Measurements from ENCODE around the gene BCAS1.

Gene BCAS1

GRCh38 chr20:54076259-54076658 lies 5.9 kb upstream of the BCAS1 start:
- TF ChIP-seq GATA2 (IDR thresholded peaks at IDR 0.05; ENCODE audit: low read depth, low read length) (no peak), GATA3 (IDR thresholded peaks at IDR 0.05; ENCODE audit: low read depth, low read length) (no peak)

DNA sequence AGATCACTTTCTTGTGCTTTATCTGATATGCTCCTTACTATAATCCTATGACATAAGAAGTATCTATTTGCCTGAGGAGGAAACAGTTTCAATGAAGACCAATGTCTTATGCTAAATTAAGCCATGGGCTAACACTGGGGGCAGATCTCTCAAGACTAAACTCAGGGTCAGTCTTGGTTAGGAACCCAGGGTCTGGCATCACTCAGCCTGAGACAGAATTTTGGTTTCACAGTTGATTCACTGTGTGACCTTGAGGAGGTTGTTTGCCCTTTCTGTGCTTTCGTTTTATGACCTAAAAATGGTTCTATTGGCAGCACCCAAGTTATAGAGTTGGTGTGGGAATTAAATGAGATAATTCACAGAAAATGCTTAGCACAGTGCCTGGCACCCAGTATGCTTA lies 4.9 kb upstream of the BCAS1 start:
- no peak for TF ChIP-seq GATA2 (IDR thresholded peaks at IDR 0.05; ENCODE audit: low read depth, low read length)
- no peak for TF ChIP-seq GATA3 (IDR thresholded peaks at IDR 0.05; ENCODE audit: low read depth, low read length)

- TF ChIP-seq GATA3 (IDR thresholded peaks at IDR 0.05; ENCODE audit: low read depth, low read length) (no peak), GATA2 (IDR thresholded peaks at IDR 0.05; ENCODE audit: low read depth, low read length) (no peak)
Observed at GRCh38 chr20:54074511-54074910, 4.1 kb upstream of the BCAS1 start.

DNA sequence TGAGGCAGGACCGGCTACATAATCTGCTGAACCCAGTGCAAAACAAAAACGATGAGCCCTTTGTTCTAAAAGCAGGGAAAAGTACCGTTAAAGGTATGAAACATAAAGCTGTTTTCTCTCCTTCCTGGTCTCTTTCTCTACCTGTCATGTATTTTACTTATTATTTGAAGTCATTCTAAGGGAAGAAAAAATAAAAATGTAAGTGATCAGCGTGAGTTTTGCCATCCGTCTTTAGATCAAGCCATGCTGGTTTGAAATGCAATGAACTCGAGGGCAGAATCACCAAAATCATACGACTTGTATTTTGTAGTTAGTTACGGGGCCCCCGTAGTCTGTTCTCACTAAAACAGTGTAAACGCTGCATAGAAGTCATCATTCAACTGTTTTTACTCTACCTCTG lies 2.9 kb upstream of the BCAS1 start:
- TF ChIP-seq GATA3 (IDR thresholded peaks at IDR 0.05; ENCODE audit: low read depth, low read length) = no peak
- TF ChIP-seq GATA2 (IDR thresholded peaks at IDR 0.05; ENCODE audit: low read depth, low read length) = no peak

- TF ChIP-seq GATA3 (IDR thresholded peaks at IDR 0.05; ENCODE audit: low read depth, low read length) (no peak), GATA2 (IDR thresholded peaks at IDR 0.05; ENCODE audit: low read depth, low read length) (no peak)
Observed at GRCh38 chr20:54069501-54069971, 858 bp downstream of the BCAS1 start.

GRCh38 chr20:54068966-54069365 lies 1.4 kb downstream of the BCAS1 start:
- TF ChIP-seq GATA3 (IDR thresholded peaks at IDR 0.05; ENCODE audit: low read depth, low read length) = no peak
- TF ChIP-seq GATA2 (IDR thresholded peaks at IDR 0.05; ENCODE audit: low read depth, low read length) = no peak

GRCh38 chr20:54068495-54068894 lies 1.9 kb downstream of the BCAS1 start:
- TF ChIP-seq GATA2 (IDR thresholded peaks at IDR 0.05; ENCODE audit: low read depth, low read length) (no peak), GATA3 (IDR thresholded peaks at IDR 0.05; ENCODE audit: low read depth, low read length) (no peak)

DNA sequence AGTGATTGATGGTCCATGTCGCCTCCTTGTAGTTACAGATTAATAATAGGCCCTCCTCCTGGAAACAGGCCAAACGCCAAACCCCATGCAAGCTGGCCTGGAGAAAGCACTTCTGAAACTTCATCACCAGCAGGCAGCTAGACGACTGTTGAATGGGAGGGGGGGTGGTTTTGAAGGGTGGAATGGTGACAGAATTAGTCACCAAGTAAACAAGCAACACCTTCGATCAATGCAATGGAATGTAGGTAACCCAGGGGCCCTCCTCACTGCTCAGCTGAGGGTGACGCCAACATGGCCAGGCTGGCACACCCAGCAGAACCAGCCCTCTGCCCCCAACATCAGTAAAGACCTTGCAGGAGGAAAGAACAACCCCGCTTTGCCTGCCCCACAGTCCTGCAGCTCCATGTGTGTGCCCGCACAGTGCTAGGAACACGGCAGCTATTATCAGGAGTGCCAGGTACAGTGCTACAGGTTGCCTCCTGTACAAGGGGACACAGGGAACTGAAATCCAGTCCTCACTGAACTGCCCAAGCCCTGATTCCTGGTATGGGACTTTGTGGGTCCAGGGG lies 2.7 kb downstream of the BCAS1 start:
- TF ChIP-seq GATA3 (IDR thresholded peaks at IDR 0.05; ENCODE audit: low read depth, low read length) = no peak
- TF ChIP-seq GATA2 (IDR thresholded peaks at IDR 0.05; ENCODE audit: low read depth, low read length) = no peak

- TF ChIP-seq GATA2 (IDR thresholded peaks at IDR 0.05; ENCODE audit: low read depth, low read length) = no peak
- TF ChIP-seq GATA3 (IDR thresholded peaks at IDR 0.05; ENCODE audit: low read depth, low read length) = no peak
Observed at GRCh38 chr20:54065601-54066038, 4.8 kb downstream of the BCAS1 start.

- TF ChIP-seq GATA3 (IDR thresholded peaks at IDR 0.05; ENCODE audit: low read depth, low read length) = no peak
- no peak for TF ChIP-seq GATA2 (IDR thresholded peaks at IDR 0.05; ENCODE audit: low read depth, low read length)
Observed at GRCh38 chr20:54064939-54065338, 5.5 kb downstream of the BCAS1 start.

- no peak for TF ChIP-seq GATA2 (IDR thresholded peaks at IDR 0.05; ENCODE audit: low read depth, low read length)
Observed at GRCh38 chr20:54063992-54064676, 6.3 kb downstream of the BCAS1 start.

DNA sequence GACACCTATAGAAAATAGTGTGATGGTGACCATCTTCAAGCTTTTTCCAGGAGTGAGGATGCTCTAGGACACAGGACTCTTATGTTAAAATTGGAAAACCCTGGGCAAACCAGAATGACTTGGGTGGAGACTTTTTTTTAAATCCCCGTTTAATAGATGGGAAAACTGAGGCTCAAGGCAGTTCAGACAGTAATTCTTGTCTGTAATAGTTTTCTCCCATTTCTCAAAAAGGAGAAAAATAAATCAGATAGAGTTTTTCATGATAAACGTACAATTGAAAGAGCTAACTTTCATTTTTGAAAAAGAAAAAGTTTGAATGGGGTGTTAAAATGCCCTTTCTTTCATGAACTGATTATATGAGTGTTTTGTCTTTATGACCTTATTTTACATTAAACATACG lies 6.8 kb downstream of the BCAS1 start:
- TF ChIP-seq GATA2 (IDR thresholded peaks at IDR 0.05; ENCODE audit: low read depth, low read length) (no peak), GATA3 (IDR thresholded peaks at IDR 0.05; ENCODE audit: low read depth, low read length) (no peak)

- TF ChIP-seq GATA3 (IDR thresholded peaks at IDR 0.05; ENCODE audit: low read depth, low read length) = no peak
- TF ChIP-seq GATA2 (IDR thresholded peaks at IDR 0.05; ENCODE audit: low read depth, low read length) = no peak
Observed at GRCh38 chr20:54062812-54063280, 7.5 kb downstream of the BCAS1 start.

DNA sequence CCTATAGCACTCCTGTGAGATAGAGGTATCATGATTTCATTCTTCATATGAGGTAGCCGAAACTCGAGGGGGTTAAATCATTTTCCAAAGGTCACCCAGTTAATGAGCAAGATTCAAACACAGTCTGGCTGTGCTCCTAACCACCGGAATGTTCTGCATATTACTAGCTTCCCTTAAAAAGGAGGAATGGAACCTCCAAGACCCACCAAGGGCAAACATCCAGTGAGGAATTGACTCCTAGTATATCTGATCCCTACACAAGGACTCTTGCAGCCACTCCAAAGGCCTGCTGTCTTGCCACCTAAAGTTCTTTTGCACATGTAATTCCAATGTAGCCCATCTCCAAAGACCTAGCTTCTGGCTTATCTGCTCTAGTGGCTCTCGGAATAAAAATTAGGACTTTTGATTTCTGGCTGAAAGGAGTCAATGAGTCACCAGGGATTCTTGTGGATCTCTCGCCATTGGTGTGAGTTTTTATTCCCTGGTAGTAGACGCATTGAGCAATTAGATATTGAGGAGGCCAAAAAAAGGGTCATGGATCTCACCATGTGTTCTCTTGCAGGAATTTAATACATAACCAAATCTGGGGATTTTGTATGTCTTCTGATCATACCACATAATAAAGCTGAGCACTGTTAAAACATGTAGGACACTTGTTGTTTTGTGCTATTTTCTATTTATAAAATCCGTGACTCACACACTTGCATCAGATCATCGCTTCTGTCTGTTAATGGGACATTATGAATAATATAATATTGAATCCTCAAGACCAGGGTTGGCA lies 9.1 kb downstream of the BCAS1 start:
- TF ChIP-seq GATA3 (IDR thresholded peaks at IDR 0.05; ENCODE audit: low read depth, low read length) (no peak), GATA2 (IDR thresholded peaks at IDR 0.05; ENCODE audit: low read depth, low read length) (no peak)

Measured in SH-SY5Y (cell line).